Right cardiac atrium (tissue), 5 donors: ENCODE data around the gene ULK1. TPM values are rescaled to one million over a fixed set of nuclear protein-coding genes. Genes with fewer than 3 reads are reported as not detected.

ENCODE experiments used
- ATAC-seq, 2 donors: fragments of 200-7000 bp; cut with Tn5 transposase; one replicate each; pipeline versions ENCODE4 v1.8.0 to v1.9.1; 2020; ENCODE audit warnings: moderate library complexity in 2 of 2, mild to moderate bottlenecking in 1 of 2
- DNase-seq, 3 donors: peaks; one replicate each; pipeline ENCODE4 v3.0.0-alpha.2; 2020
- H3K27ac ChIP-seq: one replicate; pipeline ENCODE4 v1.5.1; 2013; ENCODE audit warnings: mild to moderate bottlenecking, low read length, control low read depth, moderate library complexity
- H3K27me3 ChIP-seq: one replicate; pipeline ENCODE4 v1.6.1; 2013; ENCODE audit not compliant: control insufficient read depth, insufficient read depth
- H3K4me1 ChIP-seq: one replicate; pipeline ENCODE4 v1.6.1; 2013; ENCODE audit warnings: low read length; ENCODE audit not compliant: control insufficient read depth, insufficient read depth
- H3K4me3 ChIP-seq: one replicate; pipeline ENCODE4 v1.5.1; 2013; ENCODE audit warnings: low read length, control low read depth
- H3K9me3 ChIP-seq: one replicate; pipeline ENCODE4 v1.6.1; 2013; ENCODE audit warnings: low read length; ENCODE audit not compliant: control insufficient read depth
- WGBS: extraction: QIAGEN DNeasy Blood & Tissue Kit; methylation state at CpG from one replicate; pipeline ENCODE4 v1.1.7; 2013; 5-methylcytosine and 5-hydroxymethylcytosine counted together
- intact Hi-C, 4 donors: fragments of 100-400 bp; cut with DNase I; formaldehyde crosslinking; loops; one replicate each; pipeline versions ENCODE4 v1.11.0 to v1.14.0; 2022 to 2023
- polyA plus RNA-seq: library from polyadenylated mRNA; stranded (reverse); fragments of 200-250 nt; gene quantifications from one replicate; pipeline ENCODE4 v1.2.3, GENCODE V29; 2013
- total RNA-seq, 4 donors: library from RNA; stranded (reverse); fragmentation: NEBNext Ultra II Directional; extraction: Animal tissue kit (Norgen Biotek cat#: 25700); gene quantifications; one replicate each; pipeline ENCODE4 v1.2.1, GENCODE V29; 2021
- donor health status: healthy with polysubstance abuse.
- donor health status: DM: no; HTN: yes; CAD: no.
- donor health status: DM: no; HTN: no; CAD: no.
- donor health status: DM: no; HTN: yes; CAD: no; lungs with severe emphysema.
- donor health status: DM: yes; HTN: yes; CAD: no.

ULK1 gene
- total and polyA plus RNA-seq, 5 donors = 29.4 to 51.3 (median 47.8) TPM

GRCh38 chr12:131962069-131962468 is 67.6 kb downstream of the ULK1 start:
- ATAC-seq = peak; percentile 62 to 64
- WGBS = 63% methylated on average over 8 of the region's 8 CpGs

GRCh38 chr12:131963381-131963780 is 69.0 kb downstream of the ULK1 start:
- Histone ChIP-seq H3K9me3 (no peaks in the 10 kb centered on the region), H3K4me1 (peaks cover 10% of the 10 kb centered on the region), H3K27ac (no peak overlapping the region), H3K4me3 (no peak overlapping the region), H3K27me3 (no peaks in the 10 kb centered on the region)
- 83% methylated on average over 4 of the region's 4 CpGs for WGBS
- no peak for ATAC-seq
- intact Hi-C loops = no loop called here
- DNase-seq = no peak

More at GRCh38 chr12:131962069-131962468, 67.6 kb downstream of the ULK1 start:
- Histone ChIP-seq H3K4me1 (peaks cover 10% of the 10 kb centered on the region), H3K27ac (no peak overlapping the region), H3K4me3 (no peak overlapping the region), H3K9me3 (no peaks in the 10 kb centered on the region), H3K27me3 (no peaks in the 10 kb centered on the region)
- DNase-seq = no peak
- intact Hi-C loops = no loop called here

GRCh38 chr12:131965073-131965472 is 70.7 kb downstream of the ULK1 start:
- Histone ChIP-seq H3K4me3 (no peak overlapping the region), H3K27me3 (no peaks in the 10 kb centered on the region), H3K27ac (no peak overlapping the region), H3K4me1 (peaks cover under 1% of the 10 kb centered on the region), H3K9me3 (no peaks in the 10 kb centered on the region)
- ATAC-seq = no peak
- WGBS = 72% methylated on average over 2 of the region's 2 CpGs
- intact Hi-C loops = no loop called here
- no peak for DNase-seq

GRCh38 chr12:131971226-131971625 is 76.8 kb downstream of the ULK1 start:
- ATAC-seq (no peak), DNase-seq (no peak)
- no peak overlapping the region for H3K4me3 ChIP-seq
- intact Hi-C loops = no loop called here
- no peak overlapping the region for H3K27ac ChIP-seq
- no peaks in the 10 kb centered on the region for H3K27me3 ChIP-seq
- 30% methylated on average over 1 of the region's 1 CpG for WGBS
- no peaks in the 10 kb centered on the region for H3K9me3 ChIP-seq
- no peaks in the 10 kb centered on the region for H3K4me1 ChIP-seq

Other genes starting within 250 kb of the ULK1 start
- gene SFSWAP, start 183.5 kb upstream of the ULK1 start, total RNA-seq = 10 to 100 TPM; 18.8 to 24.1 (median 22.8) TPM
- gene SFSWAP, start 183.5 kb upstream of the ULK1 start, polyA plus RNA-seq = 16.6 TPM
- gene MMP17, start 66.2 kb upstream of the ULK1 start, total RNA-seq = 1 to 10 TPM in 3 of 4 donors, under 1 TPM in 1; 0.89 to 1.4 (median 1.2) TPM
- 2.4 TPM for gene MMP17, start 66.2 kb upstream of the ULK1 start, polyA plus RNA-seq
- 10 to 100 TPM in 1 of 4 donors, 1 to 10 TPM in 3; 7.2 to 13.7 (median 7.9) TPM for gene PUS1, start 34.7 kb downstream of the ULK1 start, total RNA-seq
- 7.2 TPM for gene PUS1, start 34.7 kb downstream of the ULK1 start, polyA plus RNA-seq
- 10 to 100 TPM; 15.5 to 21.6 (median 18.1) TPM for gene EP400, start 55.3 kb downstream of the ULK1 start, total RNA-seq
- gene EP400, start 55.3 kb downstream of the ULK1 start, polyA plus RNA-seq = 10.1 TPM
- 10 to 100 TPM in 2 of 4 donors, 1 to 10 TPM in 2; 7.4 to 11.7 (median 10.1) TPM for gene DDX51, start 249.7 kb downstream of the ULK1 start, total RNA-seq
- gene DDX51, start 249.7 kb downstream of the ULK1 start, polyA plus RNA-seq = 10.9 TPM
- gene NOC4L, start 249.8 kb downstream of the ULK1 start, total RNA-seq = 10 to 100 TPM in 1 of 4 donors, 1 to 10 TPM in 3; 7.7 to 10.1 (median 9.1) TPM
- 11.0 TPM for gene NOC4L, start 249.8 kb downstream of the ULK1 start, polyA plus RNA-seq